Fibroblast of mammary gland (primary cell): ENCODE results near the gene CR2.
A peak's percentile ranks its signal among the peaks of the same experiment; 100 is the strongest.
"Not testable (repeated sequence)": the region's sequence is repeated elsewhere in the genome, so short reads cannot be mapped to it uniquely, and the experiment has no call there.

ENCODE experiments used
- DNase-seq: peaks from one replicate; pipeline ENCODE4 v3.0.0-alpha.2; 2010; ENCODE audit warnings: low read depth
- H3K4me3 ChIP-seq: 2 replicates; pipeline ENCODE4 v1.5.1; 2011; ENCODE audit warnings: low read depth, mild to moderate bottlenecking, low read length, moderate library complexity; ENCODE audit not compliant: control insufficient read depth
- TF ChIP-seq, protein P1 (sequence below): conservative IDR thresholded peaks from 2 replicates; pipeline ENCODE4 v1.5.1; 2011; ENCODE audit warnings: low read depth, low read length, inconsistent platforms; ENCODE audit not compliant: control insufficient read depth, insufficient read depth

CR2 gene

DNA sequence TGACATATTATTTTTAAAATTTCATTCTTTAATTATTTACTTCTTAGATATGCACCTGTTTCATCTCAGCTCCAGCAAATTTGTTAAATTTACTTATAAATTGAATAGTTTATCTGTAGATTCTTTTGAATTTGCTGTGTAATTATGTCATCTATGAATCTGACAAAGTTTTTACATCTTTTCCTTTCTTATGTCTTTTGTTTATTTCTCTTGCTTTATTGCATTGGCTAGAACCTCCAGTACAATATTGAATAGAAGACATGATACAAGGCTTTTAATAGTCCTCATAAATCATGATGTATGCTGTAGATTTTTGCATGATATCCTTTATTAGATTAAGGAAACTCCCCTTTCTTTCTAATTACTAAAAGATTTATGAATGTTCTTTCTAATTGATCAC lies 62.6 kb downstream of the CR2 start:
- TF ChIP-seq, protein P1, sequence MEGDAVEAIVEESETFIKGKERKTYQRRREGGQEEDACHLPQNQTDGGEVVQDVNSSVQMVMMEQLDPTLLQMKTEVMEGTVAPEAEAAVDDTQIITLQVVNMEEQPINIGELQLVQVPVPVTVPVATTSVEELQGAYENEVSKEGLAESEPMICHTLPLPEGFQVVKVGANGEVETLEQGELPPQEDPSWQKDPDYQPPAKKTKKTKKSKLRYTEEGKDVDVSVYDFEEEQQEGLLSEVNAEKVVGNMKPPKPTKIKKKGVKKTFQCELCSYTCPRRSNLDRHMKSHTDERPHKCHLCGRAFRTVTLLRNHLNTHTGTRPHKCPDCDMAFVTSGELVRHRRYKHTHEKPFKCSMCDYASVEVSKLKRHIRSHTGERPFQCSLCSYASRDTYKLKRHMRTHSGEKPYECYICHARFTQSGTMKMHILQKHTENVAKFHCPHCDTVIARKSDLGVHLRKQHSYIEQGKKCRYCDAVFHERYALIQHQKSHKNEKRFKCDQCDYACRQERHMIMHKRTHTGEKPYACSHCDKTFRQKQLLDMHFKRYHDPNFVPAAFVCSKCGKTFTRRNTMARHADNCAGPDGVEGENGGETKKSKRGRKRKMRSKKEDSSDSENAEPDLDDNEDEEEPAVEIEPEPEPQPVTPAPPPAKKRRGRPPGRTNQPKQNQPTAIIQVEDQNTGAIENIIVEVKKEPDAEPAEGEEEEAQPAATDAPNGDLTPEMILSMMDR, result no peak
- no peak for DNase-seq
- no peak overlapping the region for H3K4me3 ChIP-seq

DNA sequence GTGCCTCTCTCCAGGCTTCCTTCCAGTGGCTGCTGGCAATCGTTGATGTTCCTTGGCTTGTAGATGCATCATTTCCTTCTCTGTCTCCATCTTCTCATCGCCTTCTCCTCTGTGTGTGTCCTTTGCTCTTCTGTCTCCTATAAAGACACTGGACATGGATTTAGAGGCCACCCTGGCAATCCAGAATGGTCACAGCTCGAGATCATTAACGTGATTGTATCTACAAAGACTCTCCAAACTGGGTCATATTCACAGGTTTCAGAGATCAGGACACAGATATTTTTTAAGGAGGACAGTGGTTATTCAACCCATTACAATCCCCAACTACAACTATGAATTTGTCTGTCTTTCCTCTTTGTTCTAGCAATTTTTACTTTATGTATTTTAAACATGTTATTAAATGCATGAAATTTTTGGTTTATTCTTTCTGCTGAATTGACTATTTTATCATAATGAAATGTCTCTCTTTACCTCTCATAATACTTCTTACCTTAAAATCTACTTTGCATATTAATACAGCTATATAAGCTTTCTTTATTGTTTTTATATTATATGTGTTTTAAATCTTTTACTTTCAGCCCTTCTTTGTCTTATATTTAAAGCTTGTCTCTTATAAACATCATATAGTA lies 64.6 kb downstream of the CR2 start:
- TF ChIP-seq, protein P1, result no peak
- DNase-seq, result no peak
- no peak overlapping the region for H3K4me3 ChIP-seq

DNA sequence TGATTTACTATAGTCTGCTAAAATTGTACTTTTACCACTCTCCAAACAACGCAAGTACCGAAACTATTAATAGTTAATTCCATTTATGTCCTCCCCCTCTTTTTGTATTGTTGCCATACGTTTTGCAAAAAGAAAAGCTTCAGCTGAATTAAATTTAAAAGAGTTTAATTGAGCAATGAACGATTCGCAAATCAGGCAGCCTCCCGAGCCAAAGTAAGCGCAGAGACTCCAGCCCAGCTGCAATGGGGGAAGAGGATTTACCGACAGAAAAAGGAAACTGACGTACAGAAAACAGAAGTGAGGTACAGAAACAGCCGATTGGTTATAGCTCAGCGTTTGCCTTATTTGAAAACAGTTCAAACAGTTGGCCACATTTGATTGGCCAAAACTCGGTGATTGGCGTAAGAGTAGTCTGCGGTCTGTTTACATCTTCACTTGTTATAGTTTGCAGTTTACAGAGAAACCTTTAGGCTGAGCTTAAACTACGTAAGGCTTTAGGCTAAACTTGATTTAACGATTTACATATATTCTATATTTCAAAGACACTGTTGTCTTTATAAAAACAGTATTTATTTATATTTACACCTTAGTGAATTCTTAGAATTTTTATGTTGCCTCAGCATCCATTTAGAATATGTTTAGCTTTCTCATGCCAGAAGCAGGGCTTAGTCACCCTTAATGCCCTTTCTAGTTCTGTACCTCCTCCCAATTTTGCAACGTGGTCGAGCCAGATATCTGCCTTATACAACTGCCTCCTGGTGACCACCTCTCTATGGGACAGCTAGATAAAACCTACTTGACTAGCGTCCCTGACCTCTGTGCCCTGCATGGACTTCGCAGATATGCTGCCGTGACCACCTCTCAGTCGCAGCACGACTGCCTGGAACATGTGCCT lies 65.6 kb downstream of the CR2 start:
- TF ChIP-seq, protein P1, result no peak
- peak; percentile 31 for DNase-seq
- peak overlapping the region; percentile 1 for H3K4me3 ChIP-seq

DNA sequence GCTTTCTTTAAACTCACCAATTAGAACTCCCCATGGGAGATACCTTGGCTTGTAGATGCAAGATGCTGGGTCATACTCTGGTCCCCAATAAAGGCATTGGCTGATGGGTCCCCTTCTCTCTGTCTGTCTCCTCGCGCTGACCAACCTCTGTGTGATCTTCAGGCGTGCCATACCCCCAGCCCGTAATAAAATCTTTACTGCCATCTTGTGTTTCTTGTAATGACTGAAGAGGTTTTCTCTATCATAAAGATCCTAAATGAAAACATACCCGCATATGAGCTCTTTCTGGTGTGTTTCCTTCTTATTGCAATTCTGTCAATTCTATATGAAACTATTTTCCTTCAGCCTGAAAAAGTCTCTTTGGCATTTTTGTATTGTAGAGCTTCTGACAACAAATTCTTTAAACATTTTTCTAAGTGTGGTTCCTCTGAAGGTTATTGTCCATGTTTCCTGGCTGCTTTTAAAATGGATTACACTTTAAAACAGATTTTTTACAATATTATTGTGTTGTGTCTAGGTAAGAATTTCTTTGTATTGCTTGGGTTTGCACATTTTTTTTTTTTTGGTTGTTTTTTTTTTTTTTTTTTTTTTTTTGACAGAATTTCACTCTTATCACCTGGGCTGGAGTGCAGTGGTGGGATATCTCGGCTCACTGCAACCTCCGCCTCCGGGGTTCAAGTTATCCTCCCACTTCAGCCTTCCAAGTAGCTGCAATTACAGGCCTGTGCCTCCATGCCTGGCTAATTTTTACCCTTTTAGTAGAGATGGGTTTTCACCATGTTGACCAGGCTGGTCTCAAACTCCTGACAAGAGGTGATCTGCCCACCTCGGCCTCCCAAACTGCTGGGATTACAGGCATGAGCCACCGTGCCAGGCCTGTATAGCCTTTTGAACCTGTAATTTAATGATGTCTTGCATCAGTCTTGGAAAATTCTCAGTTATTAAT lies 66.5 kb downstream of the CR2 start:
- not testable (repeated sequence) for DNase-seq, H3K4me3 ChIP-seq

DNA sequence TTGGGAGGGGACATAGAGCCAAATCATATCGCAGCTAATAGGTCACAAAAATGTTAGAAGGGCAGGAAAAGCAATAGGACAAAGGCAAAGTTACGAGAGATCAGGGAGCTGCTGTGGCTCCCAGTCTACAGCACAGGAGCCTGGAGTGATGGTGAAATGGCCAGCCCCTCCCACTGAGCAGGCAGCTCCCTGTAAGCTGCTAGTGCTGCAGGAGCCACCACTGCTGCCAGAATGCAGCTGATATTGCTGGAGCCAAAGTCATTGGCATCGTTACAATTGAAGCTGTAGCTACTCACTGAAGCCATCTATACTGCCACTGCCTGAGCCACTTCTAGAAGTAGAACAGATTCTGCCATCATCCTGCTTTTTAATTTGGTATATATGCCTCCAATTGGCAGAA lies 71.1 kb downstream of the CR2 start:
- not testable (repeated sequence) for H3K4me3 ChIP-seq, DNase-seq

DNA sequence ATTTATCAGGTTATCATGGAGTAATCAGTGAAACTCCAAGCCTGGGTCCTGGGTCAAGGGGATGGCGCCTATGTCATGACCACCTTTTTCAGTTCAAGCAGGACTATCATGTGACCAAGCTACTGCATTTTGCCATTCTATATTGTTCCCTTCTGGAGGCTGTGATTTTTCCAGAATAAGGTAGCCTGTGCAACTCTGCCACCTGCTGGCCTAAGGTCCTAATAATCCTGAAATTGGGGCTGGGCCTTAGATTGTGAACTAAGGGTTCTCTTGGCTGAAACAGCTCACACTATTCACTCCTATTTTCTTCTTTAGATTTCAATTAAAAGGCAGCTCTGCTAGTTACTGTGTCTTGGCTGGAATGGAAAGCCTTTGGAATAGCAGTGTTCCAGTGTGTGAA lies 74.3 kb downstream of the CR2 start:
- not testable (repeated sequence) for DNase-seq, H3K4me3 ChIP-seq

DNA sequence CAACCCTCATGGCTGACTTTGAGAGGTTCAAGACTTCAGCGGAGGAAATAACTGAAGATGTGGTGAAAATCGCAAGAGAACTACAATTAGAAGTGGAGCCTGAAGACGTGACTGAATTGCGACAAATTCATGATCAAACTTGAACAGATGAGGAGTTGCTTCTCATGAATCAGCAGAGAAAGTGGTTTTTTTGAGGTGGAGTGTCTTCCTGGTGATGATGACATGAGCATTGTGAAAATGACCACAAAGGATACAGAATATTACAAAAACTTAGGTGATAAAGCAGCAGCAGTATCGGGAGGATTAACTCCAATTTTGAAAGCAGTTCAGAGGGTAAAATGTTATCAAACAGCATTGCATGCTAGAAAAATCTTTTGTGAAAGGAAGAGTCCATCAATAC lies 82.1 kb downstream of the CR2 start:
- not testable (repeated sequence) for DNase-seq, H3K4me3 ChIP-seq
